PC-3 (cell line): ENCODE measurements around the gene LRRC47. TPM values are rescaled to one million over a fixed set of nuclear protein-coding genes. Genes with fewer than 3 reads are reported as not detected.

Experiments used
- ATAC-seq: fragments of 200-7000 bp; cut with Tn5 transposase; 2 replicates; pipeline ENCODE4 v1.9.1; 2020; ENCODE audit warnings: mild to moderate bottlenecking, moderate library complexity
- BruUV-seq: library from RNA; stranded (reverse); fragments of 400-500 nt; replicated peaks from 2 replicates; lab custom pipeline; 2021; lab: Mats Ljungman, UMichigan
- CTCF ChIA-PET: fragments of 300-600 bp; sonication (Branson Sonifier 250); formaldehyde crosslinking; loops from one replicate; lab custom pipeline; 2022; ENCODE audit warnings: antibody characterized with exemption; lab: Charles Lee
- POLR2A ChIA-PET: fragments of 300-600 bp; sonication (Branson Sonifier 250); formaldehyde crosslinking; loops from one replicate; lab custom pipeline; 2022; ENCODE audit warnings: antibody characterized with exemption; ENCODE audit not compliant: unreplicated experiment; lab: Charles Lee
- DNase-seq: peaks from one replicate; pipeline ENCODE4 v3.0.0-alpha.2; 2015
- H2AFZ ChIP-seq: fragments of 300-600 bp; sonication (generic); 2 replicates; pipeline ENCODE4 v1.6.0; 2016; ENCODE audit warnings: antibody characterized with exemption, low read length
- H3F3A ChIP-seq: fragments of 300-600 bp; sonication (generic); one replicate; pipeline ENCODE4 v1.6.0; 2017; ENCODE audit warnings: antibody characterized with exemption, low read length, control low read depth, mild to moderate bottlenecking; ENCODE audit not compliant: unreplicated experiment
- H3K27ac ChIP-seq: fragments of 300-600 bp; sonication (generic); 2 replicates; pipeline ENCODE4 v1.5.1; 2016; ENCODE audit warnings: mild to moderate bottlenecking, low read length
- H3K27me3 ChIP-seq: fragments of 300-600 bp; sonication (generic); 2 replicates; pipeline ENCODE4 v1.6.1; 2016; ENCODE audit warnings: low read length, mixed read lengths
- H3K36me3 ChIP-seq: fragments of 300-600 bp; sonication (generic); 2 replicates; pipeline ENCODE4 v1.6.1; 2016; ENCODE audit warnings: low read depth, mixed run types, low read length, mixed read lengths
- H3K4me1 ChIP-seq: fragments of 300-600 bp; sonication (generic); 2 replicates; pipeline ENCODE4 v1.5.1; 2016; ENCODE audit warnings: low read length; ENCODE audit not compliant: insufficient read depth
- H3K4me2 ChIP-seq: fragments of 300-600 bp; sonication (generic); 2 replicates; pipeline ENCODE4 v1.6.0; 2016; ENCODE audit warnings: low read length
- H3K4me3 ChIP-seq: fragments of 300-600 bp; sonication (generic); 2 replicates; pipeline ENCODE4 v1.5.1; 2016; ENCODE audit warnings: mild to moderate bottlenecking, low read length, mixed read lengths
- H3K79me2 ChIP-seq: fragments of 300-600 bp; sonication (generic); 2 replicates; pipeline ENCODE4 v1.6.1; 2017; ENCODE audit warnings: low read length, mixed read lengths
- H3K9ac ChIP-seq: fragments of 300-600 bp; sonication (generic); 2 replicates; pipeline ENCODE4 v1.6.0; 2016; ENCODE audit warnings: mild to moderate bottlenecking, low read length
- H3K9me2 ChIP-seq: fragments of 300-600 bp; sonication (generic); replicated peaks from 2 replicates; pipeline ENCODE4 v1.6.1; 2016; ENCODE audit warnings: mixed run types, low read length, mixed read lengths
- H3K9me3 ChIP-seq: fragments of 300-600 bp; sonication (generic); 2 replicates; pipeline ENCODE4 v1.6.1; 2016; ENCODE audit warnings: low read length, mixed read lengths
- H4K20me1 ChIP-seq: fragments of 300-600 bp; sonication (generic); 2 replicates; pipeline ENCODE4 v1.6.1; 2016; ENCODE audit warnings: low read length, mixed read lengths
- CTCF ChIP-seq: fragments of 300-600 bp; sonication (generic); conservative IDR thresholded peaks from 2 replicates; pipeline ENCODE4 v1.5.1; 2017; ENCODE audit warnings: antibody characterized with exemption, low read depth, mild to moderate bottlenecking, low read length
- EZH2 ChIP-seq: fragments of 300-600 bp; sonication (generic); IDR thresholded peaks from one replicate; pipeline ENCODE4 v1.6.1; 2017; ENCODE audit warnings: antibody characterized with exemption, mild to moderate bottlenecking, low read length; ENCODE audit not compliant: unreplicated experiment
- EZH2phosphoT487 ChIP-seq: fragments of 300-600 bp; sonication (generic); IDR thresholded peaks from 2 replicates; pipeline ENCODE4 v1.6.1; 2018; ENCODE audit warnings: mild to moderate bottlenecking, antibody characterized with exemption, low read length, borderline replicate concordance
- intact Hi-C: fragments of 100-400 bp; cut with micrococcal nuclease; formaldehyde crosslinking; loops from 2 replicates; pipeline ENCODE4 v1.9.0; 2023
- total RNA-seq: library from RNA; depleted of rRNA; stranded (reverse); fragments of >200 nt; gene quantifications from 2 replicates; pipeline ENCODE4 v1.2.3, GENCODE V29; 2014

Gene LRRC47
- total RNA-seq, 1 experiment from 2014 or later, result 77.4 TPM

DNA sequence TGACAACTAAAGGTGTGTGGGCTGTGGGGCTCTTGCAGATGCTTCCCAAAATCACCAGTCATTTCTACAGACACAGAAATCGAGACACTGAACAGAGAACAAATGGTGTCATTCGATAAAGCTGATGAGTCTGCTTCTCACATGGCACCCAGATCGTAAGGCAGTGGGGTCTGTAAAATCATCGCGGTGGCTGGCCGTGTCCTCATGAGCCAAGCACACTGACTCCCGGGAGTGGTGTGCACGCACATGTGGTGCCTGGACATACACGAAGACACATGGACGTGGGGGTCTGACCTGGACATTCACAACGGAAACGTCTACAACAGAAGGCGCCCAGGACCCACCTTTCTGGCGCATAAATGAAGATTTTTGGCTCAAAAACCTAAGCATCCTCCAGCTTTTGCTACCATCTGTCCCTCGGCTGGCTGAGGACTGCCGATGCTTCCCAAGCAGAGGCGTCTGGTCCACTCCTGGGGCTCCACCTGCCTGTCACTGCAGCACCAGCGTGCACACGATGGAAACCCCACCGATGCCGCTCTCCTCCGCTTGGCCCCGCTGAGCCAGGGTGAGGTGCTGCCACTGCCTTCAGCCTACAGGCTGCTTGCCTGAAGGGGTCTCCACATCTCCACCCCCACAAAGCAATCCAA is 16.9 kb downstream of the LRRC47 start:
- H3K4me1 ChIP-seq, result no peaks in the 10 kb centered on the region
- peaks cover 43% of the 10 kb centered on the region for H3K36me3 ChIP-seq
- H3K79me2 ChIP-seq, result no peaks in the 10 kb centered on the region
- no peaks in the 10 kb centered on the region for H4K20me1 ChIP-seq
- DNase-seq, result no peak
- no peak overlapping the region for H3K4me2 ChIP-seq
- intact Hi-C loops, result no loop called here
- no peak overlapping the region for H3K27ac ChIP-seq
- H3K27me3 ChIP-seq, result no peaks in the 10 kb centered on the region
- TF ChIP-seq EZH2phosphoT487 (no peak), EZH2 (no peak), CTCF (no peak)
- no peaks in the 10 kb centered on the region for H3F3A ChIP-seq
- H3K9ac ChIP-seq, result no peak overlapping the region
- H3K9me3 ChIP-seq, result no peaks in the 10 kb centered on the region
- POLR2A ChIA-PET, result no interaction called here
- H3K9me2 ChIP-seq, result no peaks in the 10 kb centered on the region
- no peak overlapping the region for H3K4me3 ChIP-seq
- H2AFZ ChIP-seq, result no peak overlapping the region
- CTCF ChIA-PET, result no interaction called here
- ATAC-seq, result no peak
- no TSS peak for BruUV-seq

GRCh38 chr1:3778590-3779264 is 17.6 kb downstream of the LRRC47 start:
- no peak overlapping the region for H3K4me2 ChIP-seq
- no peaks in the 10 kb centered on the region for H3F3A ChIP-seq
- H3K9ac ChIP-seq, result no peak overlapping the region
- no peak overlapping the region for H3K4me3 ChIP-seq
- peaks cover 36% of the 10 kb centered on the region for H3K36me3 ChIP-seq
- intact Hi-C loops, result no loop called here
- H3K4me1 ChIP-seq, result no peaks in the 10 kb centered on the region
- H3K9me2 ChIP-seq, result no peaks in the 10 kb centered on the region
- no peak overlapping the region for H2AFZ ChIP-seq
- POLR2A ChIA-PET, result no interaction called here
- no peaks in the 10 kb centered on the region for H3K79me2 ChIP-seq
- no TSS peak for BruUV-seq
- CTCF ChIA-PET, result interaction anchor here (0.5 kb wide), 1 partner anchor 121 kb away, joined by 3 read pairs; no protein-coding TSS in a partner anchor
- H3K27me3 ChIP-seq, result no peaks in the 10 kb centered on the region
- ATAC-seq (no peak), DNase-seq (no peak)
- TF ChIP-seq CTCF, result no peak
- no peak for TF ChIP-seq EZH2phosphoT487
- TF ChIP-seq EZH2, result no peak
- no peak overlapping the region for H3K27ac ChIP-seq
- no peaks in the 10 kb centered on the region for H3K9me3 ChIP-seq
- no peaks in the 10 kb centered on the region for H4K20me1 ChIP-seq
